SJSA1 (cell line): ENCODE measurements around the gene TESK2. TPM values are rescaled to one million over a fixed set of nuclear protein-coding genes. Genes with fewer than 3 reads are reported as not detected.
A peak's percentile ranks its signal among the peaks of the same experiment; 100 is the strongest.

ENCODE experiments used
- DNase-seq, 2 experiments: peaks; one replicate each; pipeline ENCODE4 v3.0.0-alpha.2; 2015 to 2020; ENCODE audit warnings: low spot score in 2 of 2, low read depth in 1 of 2
- H3K27ac ChIP-seq: fragments of 250-450 bp; sonication (Bioruptor Pico); 2 replicates; pipeline ENCODE4 v1.5.1; 2020; ENCODE audit warnings: mild to moderate bottlenecking, moderate library complexity
- H3K27me3 ChIP-seq: fragments of 250-450 bp; sonication (Bioruptor Pico); replicated peaks from 2 replicates; pipeline ENCODE4 v1.5.1; 2020; ENCODE audit warnings: mild to moderate bottlenecking, moderate library complexity
- H3K36me3 ChIP-seq: fragments of 250-450 bp; sonication (Bioruptor Pico); 2 replicates; pipeline ENCODE4 v1.5.1; 2020; ENCODE audit warnings: mild to moderate bottlenecking
- H3K4me1 ChIP-seq: fragments of 250-450 bp; sonication (Bioruptor Pico); replicated peaks from 2 replicates; pipeline ENCODE4 v1.6.1; 2021; ENCODE audit warnings: mild to moderate bottlenecking
- H3K4me3 ChIP-seq: fragments of 250-450 bp; sonication (Bioruptor Pico); 2 replicates; pipeline ENCODE4 v1.5.1; 2020; ENCODE audit warnings: mild to moderate bottlenecking
- H3K9me3 ChIP-seq: fragments of 250-450 bp; sonication (Bioruptor Pico); replicated peaks from 2 replicates; pipeline ENCODE4 v1.5.1; 2020; ENCODE audit warnings: mild to moderate bottlenecking
- total RNA-seq: library from RNA; depleted of rRNA; stranded (reverse); fragments of >200 nt; shearing (Covaris generic); gene quantifications from 2 replicates; pipeline ENCODE4 v1.2.3, GENCODE V29; 2014

TESK2 gene
- total RNA-seq, 1 experiment from 2014 or later: 2.0 TPM

- Histone ChIP-seq H3K27ac (no peak overlapping the region), H3K9me3 (no peaks in the 10 kb centered on the region), H3K4me1 (no peaks in the 10 kb centered on the region), H3K36me3 (no peaks in the 10 kb centered on the region), H3K27me3 (0 out of 2 replicates have a peak, but pooled peaks cover 4% of the 10 kb centered on the region), H3K4me3 (no peak overlapping the region)
- no peak for DNase-seq
These were observed 173.8 kb downstream of the TESK2 start for GRCh38 chr1:45317166-45317565.

DNA sequence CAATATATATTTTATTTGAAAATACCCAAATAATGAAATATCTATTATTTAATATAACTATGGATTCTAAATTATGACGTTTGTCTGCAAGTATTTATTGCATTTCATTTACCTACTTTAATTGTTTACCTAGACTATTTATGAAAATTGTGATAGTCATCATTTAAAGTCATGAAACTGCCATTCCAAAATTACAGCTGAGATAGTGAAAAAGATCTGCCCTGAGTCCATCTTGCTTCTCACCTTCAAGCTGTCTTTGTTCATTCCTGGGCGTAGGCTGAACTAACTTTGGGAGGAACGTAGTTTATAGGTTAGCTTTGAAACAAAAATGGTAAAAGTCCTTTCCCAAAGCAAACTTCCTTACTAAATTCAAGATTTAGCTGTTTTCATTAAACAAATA lies 176.7 kb downstream of the TESK2 start:
- H3K4me3 ChIP-seq: no peak overlapping the region
- no peak overlapping the region for H3K27ac ChIP-seq
- DNase-seq: no peak
- H3K36me3 ChIP-seq: no peaks in the 10 kb centered on the region
- no peaks in the 10 kb centered on the region for H3K4me1 ChIP-seq
- no peaks in the 10 kb centered on the region for H3K9me3 ChIP-seq
- H3K27me3 ChIP-seq: no peaks in the 10 kb centered on the region

GRCh38 chr1:45306905-45307304 lies 184.1 kb downstream of the TESK2 start:
- Histone ChIP-seq H3K36me3 (no peaks in the 10 kb centered on the region), H3K4me1 (peaks cover 8% of the 10 kb centered on the region), H3K27me3 (no peaks in the 10 kb centered on the region), H3K27ac (no peak overlapping the region), H3K9me3 (no peaks in the 10 kb centered on the region), H3K4me3 (no peak overlapping the region)
- no peak for DNase-seq

DNA sequence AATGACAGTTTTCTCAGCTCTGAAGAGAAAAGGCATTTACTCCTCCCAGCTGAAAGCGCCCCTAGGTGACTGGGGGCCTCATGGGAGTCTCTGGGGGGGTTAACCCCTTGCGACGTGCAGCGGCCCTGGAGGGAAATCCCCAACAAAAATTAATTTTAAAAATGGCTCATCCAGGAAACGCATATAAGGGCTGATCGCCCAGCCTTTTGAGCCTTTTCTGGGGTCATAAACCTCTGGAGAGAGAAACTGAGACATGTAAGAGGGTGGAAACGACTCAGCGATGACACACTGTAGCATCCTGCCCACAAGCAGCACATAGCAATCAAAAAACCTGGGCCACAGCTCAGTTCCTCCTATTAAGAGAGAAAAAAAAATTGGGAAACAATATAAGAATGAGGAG lies 184.6 kb downstream of the TESK2 start:
- Histone ChIP-seq H3K27me3 (no peaks in the 10 kb centered on the region), H3K4me3 (no peak overlapping the region), H3K36me3 (no peaks in the 10 kb centered on the region), H3K9me3 (no peaks in the 10 kb centered on the region), H3K27ac (no peak overlapping the region), H3K4me1 (peaks cover 8% of the 10 kb centered on the region)
- peak in 1 of 2 experiments; percentile 8 for DNase-seq

DNA sequence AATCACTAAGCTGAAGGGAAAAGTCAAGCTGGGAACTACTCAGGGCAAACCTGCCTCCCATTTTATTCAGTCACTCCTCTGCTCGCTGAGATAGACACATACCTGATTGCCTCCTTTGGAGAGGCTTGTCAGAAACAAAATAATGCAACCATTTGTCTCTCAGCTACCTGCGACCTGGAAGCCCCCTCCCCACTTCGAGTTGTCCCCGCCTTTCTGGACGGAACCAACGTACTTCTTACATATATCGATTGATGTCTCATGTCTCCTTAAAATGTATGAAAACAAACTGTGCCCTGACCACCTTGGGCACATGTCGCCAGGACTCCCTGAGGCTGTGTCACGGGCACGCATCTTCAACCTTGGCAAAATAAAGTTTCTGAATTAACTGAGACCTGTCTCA lies 185.7 kb downstream of the TESK2 start:
- peak in 1 of 2 experiments; percentile 15 for DNase-seq
- Histone ChIP-seq H3K4me1 (peaks cover 8% of the 10 kb centered on the region), H3K9me3 (no peaks in the 10 kb centered on the region)

GRCh38 chr1:45304311-45305081 lies 186.5 kb downstream of the TESK2 start:
- peak overlapping the region; percentile 75 for H3K4me3 ChIP-seq
- peaks cover 8% of the 10 kb centered on the region for H3K4me1 ChIP-seq
- no peaks in the 10 kb centered on the region for H3K36me3 ChIP-seq
- DNase-seq: peak in 1 of 2 experiments; percentile 31
- H3K27ac ChIP-seq: peak overlapping the region; percentile 65
- no peaks in the 10 kb centered on the region for H3K27me3 ChIP-seq
- no peaks in the 10 kb centered on the region for H3K9me3 ChIP-seq

More for the DNA sequence above, 185.7 kb downstream of the TESK2 start:
- Histone ChIP-seq H3K4me3 (no peak overlapping the region), H3K27ac (no peak overlapping the region), H3K27me3 (no peaks in the 10 kb centered on the region), H3K36me3 (no peaks in the 10 kb centered on the region)

DNA sequence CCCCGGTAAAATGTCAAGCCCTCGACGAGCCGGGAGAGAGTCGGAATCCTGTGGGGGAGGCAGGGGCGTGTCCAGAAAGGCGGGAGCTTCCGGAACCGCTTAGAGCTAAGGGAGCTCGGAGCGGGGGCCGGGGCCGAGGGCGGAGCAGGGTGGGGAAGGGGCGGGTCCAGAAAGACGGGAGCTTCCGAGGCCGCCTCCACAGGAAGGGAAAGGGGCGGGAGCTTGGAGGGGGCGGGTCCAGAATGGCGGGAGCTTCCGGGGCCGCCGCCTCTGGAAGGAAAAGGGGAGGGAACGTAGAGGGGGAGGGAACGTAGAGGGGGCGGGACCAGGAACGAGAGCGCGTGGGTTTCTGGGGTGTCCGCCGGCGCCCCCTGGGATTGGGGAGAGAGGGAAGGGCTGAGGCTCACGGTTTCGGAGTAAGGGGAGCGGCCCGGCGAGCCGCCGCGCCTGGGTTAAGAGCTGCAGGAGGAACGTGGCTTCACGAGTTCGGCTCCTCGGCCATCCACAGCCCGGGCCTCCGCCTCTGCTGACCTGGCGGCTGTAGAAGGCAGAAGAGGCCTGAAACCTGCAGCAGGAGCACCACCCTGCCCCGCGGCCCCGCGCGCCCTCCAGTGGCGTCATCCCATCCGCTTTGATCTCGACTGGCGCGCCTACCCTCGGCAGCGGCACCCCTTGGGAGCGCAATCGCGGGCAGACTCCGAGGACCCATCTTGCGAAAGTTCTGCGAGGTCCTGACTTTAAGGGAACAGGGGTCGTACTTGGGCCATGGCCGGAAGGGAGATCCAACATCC lies 187.2 kb downstream of the TESK2 start:
- Histone ChIP-seq H3K9me3 (no peaks in the 10 kb centered on the region), H3K4me3 (peak overlapping the region; percentile 75), H3K4me1 (peaks cover 8% of the 10 kb centered on the region), H3K36me3 (no peaks in the 10 kb centered on the region), H3K27me3 (no peaks in the 10 kb centered on the region), H3K27ac (peak overlapping the region; percentile 68)
- DNase-seq: peak; percentile 98 to 99

- DNase-seq: no peak
- no peaks in the 10 kb centered on the region for H3K9me3 ChIP-seq
- no peaks in the 10 kb centered on the region for H3K27me3 ChIP-seq
- peak overlapping the region; percentile 75 for H3K4me3 ChIP-seq
- H3K4me1 ChIP-seq: peaks cover 8% of the 10 kb centered on the region
- peak overlapping the region; percentile 68; the same call in 1 of the 2 replicates for H3K27ac ChIP-seq
- H3K36me3 ChIP-seq: no peaks in the 10 kb centered on the region
These were observed 188.3 kb downstream of the TESK2 start for GRCh38 chr1:45302505-45303150.

DNA sequence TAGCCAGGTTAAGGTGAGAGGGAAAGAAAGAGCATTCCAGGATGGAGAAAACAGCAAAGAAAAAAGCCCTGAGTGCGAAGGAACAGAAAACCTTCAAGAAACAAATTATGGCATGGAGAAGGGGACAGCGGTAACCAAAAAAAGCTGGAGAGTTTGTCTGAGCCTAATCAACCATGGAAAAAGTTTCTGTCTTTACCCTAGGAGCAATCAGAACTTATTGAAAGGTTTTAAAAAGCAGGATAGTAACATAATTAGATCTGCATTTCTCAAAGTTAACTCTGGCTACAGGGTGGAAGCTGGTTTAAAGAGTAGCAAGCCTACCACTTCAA lies 190.3 kb downstream of the TESK2 start:
- H3K4me3 ChIP-seq: no peak overlapping the region
- H3K9me3 ChIP-seq: no peaks in the 10 kb centered on the region
- H3K27ac ChIP-seq: no peak overlapping the region
- no peaks in the 10 kb centered on the region for H3K27me3 ChIP-seq
- no peaks in the 10 kb centered on the region for H3K36me3 ChIP-seq
- H3K4me1 ChIP-seq: peaks cover 8% of the 10 kb centered on the region
- no peak for DNase-seq

- Histone ChIP-seq H3K36me3 (no peaks in the 10 kb centered on the region), H3K27ac (no peak overlapping the region), H3K4me1 (peaks cover 8% of the 10 kb centered on the region), H3K9me3 (no peaks in the 10 kb centered on the region), H3K4me3 (no peak overlapping the region), H3K27me3 (no peaks in the 10 kb centered on the region)
- peak; percentile 41 to 52 for DNase-seq
These were observed 190.8 kb downstream of the TESK2 start for GRCh38 chr1:45299981-45300668.

- no peak overlapping the region for H3K27ac ChIP-seq
- no peaks in the 10 kb centered on the region for H3K36me3 ChIP-seq
- H3K27me3 ChIP-seq: no peaks in the 10 kb centered on the region
- no peak for DNase-seq
- H3K4me3 ChIP-seq: no peak overlapping the region
- peaks cover 3% of the 10 kb centered on the region for H3K4me1 ChIP-seq
- no peaks in the 10 kb centered on the region for H3K9me3 ChIP-seq
These were observed 191.7 kb downstream of the TESK2 start for GRCh38 chr1:45299296-45299695.

GRCh38 chr1:45297666-45298356 lies 193.2 kb downstream of the TESK2 start:
- Histone ChIP-seq H3K27ac (no peak overlapping the region), H3K4me1 (no peaks in the 10 kb centered on the region), H3K9me3 (no peaks in the 10 kb centered on the region), H3K27me3 (no peaks in the 10 kb centered on the region), H3K4me3 (no peak overlapping the region), H3K36me3 (no peaks in the 10 kb centered on the region)
- no peak for DNase-seq
